K562 (cell line): ENCODE results near the gene BTBD2. TPM values are rescaled to one million over a fixed set of nuclear protein-coding genes. Genes with fewer than 3 reads are reported as not detected.

Source experiments
- ARHGAP35 ChIP-seq: fragments of 450-650 bp; IDR thresholded peaks from 2 replicates; pipeline ENCODE4 v1.6.1; 2018; ENCODE audit not compliant: partially characterized antibody
- BHLHE40 ChIP-seq: IDR thresholded peaks from 2 replicates; pipeline ENCODE4 v1.6.1; 2011; ENCODE audit warnings: low read length, improper control_type of control experiment
- EGR1 ChIP-seq: fragments of 450-650 bp; conservative IDR thresholded peaks from 2 replicates; pipeline ENCODE4 v1.6.1; 2017; ENCODE audit warnings: mild to moderate bottlenecking
- KDM2B ChIP-seq: fragments of 250-450 bp; sonication (Bioruptor Pico); IDR thresholded peaks from 2 replicates; pipeline ENCODE4 v1.8.0; 2021; ENCODE audit warnings: mild to moderate bottlenecking, moderate library complexity
- RAD51 ChIP-seq: fragments of 450-650 bp; IDR thresholded peaks from 2 replicates; pipeline ENCODE4 v1.7.1; 2016; ENCODE audit warnings: low read depth, mild to moderate bottlenecking, borderline replicate concordance
- RHOXF2B ChIP-seq: fragments of 250-450 bp; sonication (Bioruptor Pico); conservative IDR thresholded peaks from 2 replicates; pipeline ENCODE4 v1.5.1; 2021
- SETDB1 ChIP-seq: IDR thresholded peaks from one replicate; pipeline ENCODE4 v1.6.1; 2012; ENCODE audit warnings: low read length, control low read depth, inconsistent platforms
- TOE1 ChIP-seq, 2 experiments: fragments of 450-650 bp in 1 of 2; sonication (generic) in 1 of 2; formaldehyde crosslinking in 1 of 2; IDR thresholded peaks; 2 replicates each; pipeline versions ENCODE4 v1.7.1 to v1.8.0; 2016 to 2022; ENCODE audit warnings: borderline replicate concordance in 2 of 2, mild to moderate bottlenecking in 2 of 2, antibody characterized with exemption in 1 of 2, inconsistent platforms in 1 of 2, low read depth in 1 of 2, missing genetic modification reagents in 1 of 2, moderate library complexity in 1 of 2
- U2AF2 ChIP-seq: fragments of 200-400 bp; formaldehyde crosslinking; optimal IDR thresholded peaks from 2 replicates; pipeline ENCODE3; 2017; ENCODE audit warnings: low read depth, mild to moderate bottlenecking, low read length
- ZNF184 ChIP-seq: sonication (generic); formaldehyde crosslinking; IDR thresholded peaks from 2 replicates; pipeline ENCODE4 v1.5.0; 2020; ENCODE audit warnings: missing genetic modification reagents
- ZNF384 ChIP-seq: IDR thresholded peaks from 2 replicates; pipeline ENCODE4 v1.6.1; 2012; ENCODE audit warnings: low read depth, low read length, improper control_type of control experiment
- ZNF696 ChIP-seq: fragments of 250-450 bp; sonication (Bioruptor Pico); conservative IDR thresholded peaks from 2 replicates; pipeline ENCODE4 v1.4.0; 2020; ENCODE audit warnings: mild to moderate bottlenecking, moderate library complexity
- ZNF79 ChIP-seq: fragments of 250-450 bp; sonication (Bioruptor Pico); IDR thresholded peaks from 2 replicates; pipeline ENCODE4 v1.4.0; 2020; ENCODE audit warnings: low read depth, mild to moderate bottlenecking, moderate library complexity
- polyA plus RNA-seq, 8 experiments: library from polyadenylated mRNA; depleted of rRNA in 4 of 8; stranded (reverse) in 5 of 8; unstranded in 3 of 8; fragments of >200 nt; fragmentation: Nextera tagmentation in 2 of 8; fragmentation: Illumina TruSeq in 1 of 8; extraction: Ambion mirVana in 2 of 8; extraction: Trizol in 1 of 8; gene quantifications; 2 replicates each; pipeline versions ENCODE4 v1.2.1 to v1.2.3, GENCODE V29; 2011 to 2014; ENCODE audit warnings: inconsistent platforms in 1 of 8, missing spikeins in 1 of 8
- total RNA-seq, 7 experiments: library from RNA; depleted of rRNA in 6 of 7; stranded (reverse); fragments of >200 nt in 6 of 7; fragmentation: Illumina TruSeq in 2 of 7; extraction: Trizol in 2 of 7; gene quantifications; 2 replicates each; pipeline versions ENCODE4 v1.2.1 to v1.2.3, GENCODE V29; 2011 to 2021; ENCODE audit warnings: low replicate concordance in 1 of 7
- TF ChIP-seq, protein P1 (sequence below): fragments of 250-450 bp; sonication (Bioruptor Pico); IDR thresholded peaks from 2 replicates; pipeline ENCODE4 v1.4.0; 2020; ENCODE audit warnings: borderline replicate concordance
- TF ChIP-seq, protein P2 (sequence below): fragments of 450-650 bp; formaldehyde crosslinking; IDR thresholded peaks from 2 replicates; pipeline ENCODE4 v1.4.0; 2020; ENCODE audit warnings: mild to moderate bottlenecking, moderate library complexity
- TF ChIP-seq, protein P3 (sequence below): sonication (generic); formaldehyde crosslinking; IDR thresholded peaks from 2 replicates; pipeline ENCODE4 v1.8.0; 2022; ENCODE audit warnings: mild to moderate bottlenecking, low read depth, missing genetic modification reagents
- TF ChIP-seq, protein P4 (sequence below): fragments of 250-450 bp; sonication (Bioruptor Pico); IDR thresholded peaks from 2 replicates; pipeline ENCODE4 v1.8.0; 2022; ENCODE audit warnings: moderate library complexity, mild to moderate bottlenecking, inconsistent platforms
- TF ChIP-seq, protein P5 (sequence below), 2 experiments: IDR thresholded peaks; 2 replicates each; pipeline ENCODE4 v1.6.1; 2011; ENCODE audit warnings: borderline replicate concordance in 1 of 2, control low read depth in 1 of 2, low read depth in 1 of 2, low read length in 1 of 2, mild to moderate bottlenecking in 1 of 2, mixed read lengths in 1 of 2, moderate library complexity in 1 of 2; ENCODE audit not compliant: insufficient read depth in 1 of 2, insufficient read length in 1 of 2, poor library complexity in 1 of 2, severe bottlenecking in 1 of 2; ENCODE audit errors: extremely low read depth in 1 of 2

The BTBD2 gene
- total and polyA plus RNA-seq, 9 of the 15 experiments (the other 6 are each of a cell fraction or from before 2014, with no cell fraction given) = 0.10 to 15.6 (median 6.9) TPM

DNA sequence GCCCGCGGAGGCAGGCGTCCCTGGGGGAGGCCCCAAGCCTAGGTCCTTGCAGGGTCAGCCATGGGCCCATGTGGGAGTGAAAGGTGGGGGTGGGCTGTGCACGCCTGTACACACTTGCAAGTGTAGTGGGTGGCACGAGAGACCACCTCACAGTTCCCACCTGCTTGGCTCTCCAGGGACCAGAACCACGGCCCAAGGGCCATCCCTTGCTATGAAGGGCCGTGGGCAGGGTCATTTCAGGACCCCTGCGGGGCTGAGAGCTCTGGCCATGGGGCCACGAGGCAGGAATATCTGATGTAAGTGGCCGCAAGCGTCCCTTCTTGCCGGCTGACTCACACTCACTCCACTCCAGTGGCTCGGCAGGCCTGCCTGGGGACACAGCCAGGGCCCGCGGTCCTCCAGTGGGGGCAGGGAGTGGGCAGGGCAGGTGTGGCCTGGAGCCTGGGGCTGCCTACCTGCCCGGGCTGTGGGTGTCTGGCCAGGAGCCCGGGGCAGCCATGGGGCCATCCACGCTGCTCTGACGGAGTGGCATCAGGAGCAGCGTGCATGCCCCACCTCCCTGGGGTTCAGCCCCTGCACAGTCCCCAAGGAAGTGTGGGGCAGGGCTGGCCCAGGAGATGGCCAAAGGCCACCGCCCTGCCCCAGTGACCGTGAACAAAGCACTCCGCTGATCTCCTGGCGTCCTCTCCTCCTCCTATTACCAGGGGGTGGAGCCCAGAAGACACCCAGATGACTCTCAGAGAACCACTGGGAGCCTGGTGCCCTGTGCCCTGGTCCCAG, 44.1 kb upstream of the BTBD2 start (continued):
- TF ChIP-seq, protein P1, sequence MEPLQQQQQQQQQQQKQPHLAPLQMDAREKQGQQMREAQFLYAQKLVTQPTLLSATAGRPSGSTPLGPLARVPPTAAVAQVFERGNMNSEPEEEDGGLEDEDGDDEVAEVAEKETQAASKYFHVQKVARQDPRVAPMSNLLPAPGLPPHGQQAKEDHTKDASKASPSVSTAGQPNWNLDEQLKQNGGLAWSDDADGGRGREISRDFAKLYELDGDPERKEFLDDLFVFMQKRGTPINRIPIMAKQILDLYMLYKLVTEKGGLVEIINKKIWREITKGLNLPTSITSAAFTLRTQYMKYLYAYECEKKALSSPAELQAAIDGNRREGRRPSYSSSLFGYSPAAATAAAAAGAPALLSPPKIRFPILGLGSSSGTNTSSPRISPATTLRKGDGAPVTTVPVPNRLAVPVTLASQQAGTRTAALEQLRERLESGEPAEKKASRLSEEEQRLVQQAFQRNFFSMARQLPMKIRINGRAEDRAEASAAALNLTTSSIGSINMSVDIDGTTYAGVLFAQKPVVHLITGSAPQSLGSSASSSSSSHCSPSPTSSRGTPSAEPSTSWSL (CRISPR knock-in tag) = no peak
- TF ChIP-seq, protein P2, sequence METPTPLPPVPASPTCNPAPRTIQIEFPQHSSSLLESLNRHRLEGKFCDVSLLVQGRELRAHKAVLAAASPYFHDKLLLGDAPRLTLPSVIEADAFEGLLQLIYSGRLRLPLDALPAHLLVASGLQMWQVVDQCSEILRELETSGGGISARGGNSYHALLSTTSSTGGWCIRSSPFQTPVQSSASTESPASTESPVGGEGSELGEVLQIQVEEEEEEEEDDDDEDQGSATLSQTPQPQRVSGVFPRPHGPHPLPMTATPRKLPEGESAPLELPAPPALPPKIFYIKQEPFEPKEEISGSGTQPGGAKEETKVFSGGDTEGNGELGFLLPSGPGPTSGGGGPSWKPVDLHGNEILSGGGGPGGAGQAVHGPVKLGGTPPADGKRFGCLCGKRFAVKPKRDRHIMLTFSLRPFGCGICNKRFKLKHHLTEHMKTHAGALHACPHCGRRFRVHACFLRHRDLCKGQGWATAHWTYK (CRISPR knock-in tag) = peak; percentile 94; the same call in 1 of the 2 replicates
- TF ChIP-seq EGR1 (peak; percentile 66; the same call in 1 of the 2 replicates), ZNF79 (CRISPR knock-in tag) (peak; percentile 45; the same call in 1 of the 2 replicates), ZNF696 (CRISPR knock-in tag) (no peak), ARHGAP35 (no peak), ZNF384 (no peak), SETDB1 (no peak), RHOXF2B (no peak), ZNF184 (CRISPR knock-in tag) (no peak), KDM2B (CRISPR knock-in tag) (no peak), U2AF2 (no peak), TOE1 (IDR thresholded peaks at IDR 0.05; ENCODE audit: borderline replicate concordance) (peak; percentile 72; the same call in 1 of the 2 replicates), TOE1 (CRISPR knock-in tag; IDR thresholded peaks at IDR 0.05; ENCODE audit: borderline replicate concordance, low read depth) (peak; percentile 57; the same call in 1 of the 2 replicates), BHLHE40 (peak; percentile 25; the same call in 1 of the 2 replicates), RAD51 (no peak)
- TF ChIP-seq, protein P3, sequence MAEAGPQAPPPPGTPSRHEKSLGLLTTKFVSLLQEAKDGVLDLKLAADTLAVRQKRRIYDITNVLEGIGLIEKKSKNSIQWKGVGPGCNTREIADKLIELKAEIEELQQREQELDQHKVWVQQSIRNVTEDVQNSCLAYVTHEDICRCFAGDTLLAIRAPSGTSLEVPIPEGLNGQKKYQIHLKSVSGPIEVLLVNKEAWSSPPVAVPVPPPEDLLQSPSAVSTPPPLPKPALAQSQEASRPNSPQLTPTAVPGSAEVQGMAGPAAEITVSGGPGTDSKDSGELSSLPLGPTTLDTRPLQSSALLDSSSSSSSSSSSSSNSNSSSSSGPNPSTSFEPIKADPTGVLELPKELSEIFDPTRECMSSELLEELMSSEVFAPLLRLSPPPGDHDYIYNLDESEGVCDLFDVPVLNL (CRISPR knock-in tag) = no peak
- TF ChIP-seq, protein P4, sequence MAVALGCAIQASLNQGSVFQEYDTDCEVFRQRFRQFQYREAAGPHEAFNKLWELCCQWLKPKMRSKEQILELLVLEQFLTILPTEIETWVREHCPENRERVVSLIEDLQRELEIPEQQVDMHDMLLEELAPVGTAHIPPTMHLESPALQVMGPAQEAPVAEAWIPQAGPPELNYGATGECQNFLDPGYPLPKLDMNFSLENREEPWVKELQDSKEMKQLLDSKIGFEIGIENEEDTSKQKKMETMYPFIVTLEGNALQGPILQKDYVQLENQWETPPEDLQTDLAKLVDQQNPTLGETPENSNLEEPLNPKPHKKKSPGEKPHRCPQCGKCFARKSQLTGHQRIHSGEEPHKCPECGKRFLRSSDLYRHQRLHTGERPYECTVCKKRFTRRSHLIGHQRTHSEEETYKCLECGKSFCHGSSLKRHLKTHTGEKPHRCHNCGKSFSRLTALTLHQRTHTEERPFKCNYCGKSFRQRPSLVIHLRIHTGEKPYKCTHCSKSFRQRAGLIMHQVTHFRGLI = peak; percentile 11; the same call in 1 of the 2 replicates
- TF ChIP-seq, protein P5, sequence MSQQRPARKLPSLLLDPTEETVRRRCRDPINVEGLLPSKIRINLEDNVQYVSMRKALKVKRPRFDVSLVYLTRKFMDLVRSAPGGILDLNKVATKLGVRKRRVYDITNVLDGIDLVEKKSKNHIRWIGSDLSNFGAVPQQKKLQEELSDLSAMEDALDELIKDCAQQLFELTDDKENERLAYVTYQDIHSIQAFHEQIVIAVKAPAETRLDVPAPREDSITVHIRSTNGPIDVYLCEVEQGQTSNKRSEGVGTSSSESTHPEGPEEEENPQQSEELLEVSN (IDR thresholded peaks at IDR 0.05; ENCODE audit: borderline replicate concordance in 1 of 2, extremely low read depth in 1 of 2, insufficient read depth in 1 of 2, insufficient read length in 1 of 2, low read depth in 1 of 2, low read length in 1 of 2, poor library complexity in 1 of 2, severe bottlenecking in 1 of 2) = peak; percentile 52 to 58
